ENCODE data around the gene SCNN1B. TPM values are rescaled to one million over a fixed set of nuclear protein-coding genes. Genes with fewer than 3 reads are reported as not detected.

SCNN1B gene
- total RNA-seq, 1 experiment from 2014 or later, result 2.5 TPM

DNA sequence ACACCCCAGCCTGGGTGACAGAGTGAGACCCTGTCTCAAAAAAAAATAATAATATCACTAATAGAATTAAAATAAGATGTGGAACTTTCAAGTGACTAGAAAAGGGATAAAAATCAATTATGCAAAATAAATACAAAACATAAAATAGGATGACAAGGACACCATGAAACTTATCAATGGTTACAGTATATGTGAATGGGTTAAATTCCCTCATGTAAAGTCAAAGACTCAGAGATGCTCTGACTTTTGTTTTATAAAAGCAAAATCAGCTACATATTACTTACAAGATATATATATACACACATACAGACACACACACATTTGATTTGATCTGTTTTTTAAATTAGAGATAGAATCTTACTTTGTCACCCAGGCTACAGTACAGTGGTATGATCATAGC lies 33.5 kb upstream of the SCNN1B start:
- no peak for DNase-seq (ENCODE audit: low spot score)
- no peaks in the 10 kb centered on the region for H3K4me1 ChIP-seq (ENCODE audit: insufficient read depth, low read length, poor library complexity, severe bottlenecking)
- H3K9me3 ChIP-seq (ENCODE audit: low read depth, low read length, poor library complexity, severe bottlenecking), result no peaks in the 10 kb centered on the region
- no TSS peak for BruUV-seq (replicated peaks)
- H3K36me3 ChIP-seq (ENCODE audit: insufficient read depth, low read length, poor library complexity, severe bottlenecking), result no peaks in the 10 kb centered on the region
- H3K27me3 ChIP-seq (replicated peaks; ENCODE audit: insufficient read depth, low read depth, low read length, poor library complexity), result no peaks in the 10 kb centered on the region
- H3K27ac ChIP-seq (ENCODE audit: low read depth, low read length, poor library complexity, severe bottlenecking), result no peak overlapping the region
- POLR2A ChIA-PET (ENCODE audit: low non-redundant PET), result no interaction called here
- intact Hi-C loops (cut with micrococcal nuclease; ENCODE audit: unreplicated experiment), result no loop called here
- H3K4me3 ChIP-seq (ENCODE audit: low read depth, low read length, poor library complexity, severe bottlenecking), result no peak overlapping the region
- CTCF ChIA-PET, result no interaction called here
- TF ChIP-seq, protein P1, sequence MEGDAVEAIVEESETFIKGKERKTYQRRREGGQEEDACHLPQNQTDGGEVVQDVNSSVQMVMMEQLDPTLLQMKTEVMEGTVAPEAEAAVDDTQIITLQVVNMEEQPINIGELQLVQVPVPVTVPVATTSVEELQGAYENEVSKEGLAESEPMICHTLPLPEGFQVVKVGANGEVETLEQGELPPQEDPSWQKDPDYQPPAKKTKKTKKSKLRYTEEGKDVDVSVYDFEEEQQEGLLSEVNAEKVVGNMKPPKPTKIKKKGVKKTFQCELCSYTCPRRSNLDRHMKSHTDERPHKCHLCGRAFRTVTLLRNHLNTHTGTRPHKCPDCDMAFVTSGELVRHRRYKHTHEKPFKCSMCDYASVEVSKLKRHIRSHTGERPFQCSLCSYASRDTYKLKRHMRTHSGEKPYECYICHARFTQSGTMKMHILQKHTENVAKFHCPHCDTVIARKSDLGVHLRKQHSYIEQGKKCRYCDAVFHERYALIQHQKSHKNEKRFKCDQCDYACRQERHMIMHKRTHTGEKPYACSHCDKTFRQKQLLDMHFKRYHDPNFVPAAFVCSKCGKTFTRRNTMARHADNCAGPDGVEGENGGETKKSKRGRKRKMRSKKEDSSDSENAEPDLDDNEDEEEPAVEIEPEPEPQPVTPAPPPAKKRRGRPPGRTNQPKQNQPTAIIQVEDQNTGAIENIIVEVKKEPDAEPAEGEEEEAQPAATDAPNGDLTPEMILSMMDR (conservative IDR thresholded peaks at IDR 0.05; ENCODE audit: low read depth, low read length), result no peak
- no peak for TF ChIP-seq EZH2 (IDR thresholded peaks at IDR 0.05; ENCODE audit: borderline replicate concordance, low read depth, low read length, poor library complexity, severe bottlenecking)

DNA sequence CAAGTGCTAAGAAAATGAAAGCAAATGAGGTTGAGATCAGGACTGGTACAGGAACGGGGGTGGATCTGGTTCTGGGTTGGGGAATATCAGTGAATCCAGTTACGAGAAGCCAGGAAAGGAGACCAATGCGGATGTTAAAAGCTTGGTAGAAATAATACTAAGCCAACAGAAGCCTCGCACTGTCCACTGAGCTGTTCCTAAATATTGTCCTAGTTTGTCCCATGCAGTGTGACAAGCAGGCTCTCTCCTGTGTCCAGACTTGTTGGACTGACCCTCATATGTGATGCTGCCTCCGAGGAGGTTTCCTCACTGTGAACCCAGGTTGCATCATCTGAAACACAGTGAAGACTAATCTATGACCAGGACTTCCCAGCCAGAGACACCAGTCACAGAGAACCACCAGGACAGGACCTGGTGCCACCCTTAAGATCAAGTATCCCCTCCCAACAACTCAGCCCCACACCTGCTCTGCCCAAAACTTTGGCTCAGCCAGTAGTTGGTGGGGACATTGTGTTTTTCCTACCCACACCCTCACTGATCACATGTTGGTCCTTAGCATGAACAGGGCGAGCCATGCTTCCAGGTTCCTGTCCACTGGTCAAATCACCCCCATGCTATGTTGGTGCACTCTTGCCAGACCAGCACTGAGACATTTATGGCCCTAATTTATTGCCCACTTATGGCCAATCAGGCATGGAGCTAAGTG lies 32.7 kb upstream of the SCNN1B start:
- H3K4me1 ChIP-seq (ENCODE audit: insufficient read depth, low read length, poor library complexity, severe bottlenecking), result no peaks in the 10 kb centered on the region
- no peak for DNase-seq (ENCODE audit: low spot score)
- intact Hi-C loops (cut with micrococcal nuclease; ENCODE audit: unreplicated experiment), result no loop called here
- POLR2A ChIA-PET (ENCODE audit: low non-redundant PET), result no interaction called here
- CTCF ChIA-PET, result no interaction called here
- peak overlapping the region; percentile 18 for H3K27ac ChIP-seq (ENCODE audit: low read depth, low read length, poor library complexity, severe bottlenecking)
- no peak for TF ChIP-seq EZH2 (IDR thresholded peaks at IDR 0.05; ENCODE audit: borderline replicate concordance, low read depth, low read length, poor library complexity, severe bottlenecking)
- TF ChIP-seq, protein P1 (conservative IDR thresholded peaks at IDR 0.05; ENCODE audit: low read depth, low read length), result no peak
- H3K9me3 ChIP-seq (ENCODE audit: low read depth, low read length, poor library complexity, severe bottlenecking), result no peaks in the 10 kb centered on the region
- no peak overlapping the region for H3K4me3 ChIP-seq (ENCODE audit: low read depth, low read length, poor library complexity, severe bottlenecking)
- no TSS peak for BruUV-seq (replicated peaks)
- H3K36me3 ChIP-seq (ENCODE audit: insufficient read depth, low read length, poor library complexity, severe bottlenecking), result no peaks in the 10 kb centered on the region
- H3K27me3 ChIP-seq (replicated peaks; ENCODE audit: insufficient read depth, low read depth, low read length, poor library complexity), result no peaks in the 10 kb centered on the region

DNA sequence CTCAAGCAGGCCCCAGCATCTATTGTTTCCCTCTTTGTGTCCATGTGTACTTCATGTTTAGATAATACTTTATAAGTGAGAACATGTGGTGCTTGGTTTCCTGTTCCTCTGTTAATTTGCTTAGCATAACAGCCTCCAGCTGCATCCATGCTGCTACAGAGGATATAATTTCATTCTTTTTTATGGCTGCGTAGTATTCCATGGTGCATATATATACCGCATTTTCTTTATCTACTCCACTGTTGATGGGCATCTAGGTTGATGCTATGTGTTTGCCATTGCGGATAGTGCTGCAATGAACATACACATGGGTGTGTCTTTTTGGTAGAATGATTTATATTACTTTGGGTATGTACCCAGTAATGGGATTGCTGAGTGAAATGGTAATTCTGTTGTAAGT lies 31.4 kb upstream of the SCNN1B start:
- H3K36me3 ChIP-seq (ENCODE audit: insufficient read depth, low read length, poor library complexity, severe bottlenecking), result no peaks in the 10 kb centered on the region
- no peaks in the 10 kb centered on the region for H3K4me1 ChIP-seq (ENCODE audit: insufficient read depth, low read length, poor library complexity, severe bottlenecking)
- no peak for DNase-seq (ENCODE audit: low spot score)
- H3K9me3 ChIP-seq (ENCODE audit: low read depth, low read length, poor library complexity, severe bottlenecking), result no peaks in the 10 kb centered on the region
- CTCF ChIA-PET, result no interaction called here
- POLR2A ChIA-PET (ENCODE audit: low non-redundant PET), result no interaction called here
- no TSS peak for BruUV-seq (replicated peaks)
- TF ChIP-seq, protein P1 (conservative IDR thresholded peaks at IDR 0.05; ENCODE audit: low read depth, low read length), result no peak
- no peak for TF ChIP-seq EZH2 (IDR thresholded peaks at IDR 0.05; ENCODE audit: borderline replicate concordance, low read depth, low read length, poor library complexity, severe bottlenecking)
- no peak overlapping the region for H3K27ac ChIP-seq (ENCODE audit: low read depth, low read length, poor library complexity, severe bottlenecking)
- no peak overlapping the region for H3K4me3 ChIP-seq (ENCODE audit: low read depth, low read length, poor library complexity, severe bottlenecking)
- H3K27me3 ChIP-seq (replicated peaks; ENCODE audit: insufficient read depth, low read depth, low read length, poor library complexity), result no peaks in the 10 kb centered on the region
- intact Hi-C loops (cut with micrococcal nuclease; ENCODE audit: unreplicated experiment), result no loop called here
